Retinal pigment epithelial cell (primary cell): ENCODE data around the gene ABCA3.
A peak's percentile ranks its signal among the peaks of the same experiment; 100 is the strongest.

Source experiments
- DNase-seq: peaks from one replicate; pipeline ENCODE4 v3.0.0-alpha.2; 2010; ENCODE audit warnings: low read depth
- H3K4me3 ChIP-seq: 2 replicates; pipeline ENCODE4 v1.5.1; 2011; ENCODE audit warnings: mild to moderate bottlenecking, low read length, control low read depth, moderate library complexity
- TF ChIP-seq, protein P1 (sequence below): conservative IDR thresholded peaks from 2 replicates; pipeline ENCODE4 v1.5.1; 2011; ENCODE audit warnings: low read depth, low read length, control low read depth, inconsistent platforms

ABCA3 gene

DNA sequence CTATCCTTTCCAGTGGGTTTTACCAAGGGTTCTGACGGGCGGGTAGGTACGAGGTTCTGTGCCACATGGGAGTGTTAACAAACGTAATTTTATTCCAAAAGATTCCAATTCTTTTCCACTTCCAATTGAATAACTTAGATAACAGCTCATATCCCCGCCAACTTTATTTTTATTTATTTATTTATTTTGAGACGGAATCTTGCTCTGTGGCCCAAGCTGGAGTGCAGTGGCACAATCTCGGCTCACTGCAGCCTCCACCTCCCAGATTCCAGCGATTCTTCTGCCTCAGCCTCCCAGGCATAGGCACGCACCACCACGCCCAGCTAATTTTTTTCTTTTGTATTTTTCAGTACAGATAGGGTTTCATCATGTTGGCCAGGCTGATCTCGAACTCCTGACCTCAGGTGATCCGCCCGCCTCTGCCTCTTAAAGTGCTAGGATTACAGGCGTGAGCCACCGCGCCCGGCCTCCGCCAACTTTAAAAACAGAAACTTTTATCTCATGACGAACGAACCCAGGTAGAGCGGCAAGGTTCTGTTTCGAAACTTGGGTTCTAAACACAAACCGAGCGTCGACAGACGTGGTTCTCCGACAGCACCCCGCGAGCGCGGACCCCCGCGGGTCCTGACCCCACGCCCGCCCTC lies 89.8 kb downstream of the ABCA3 start:
- peak overlapping the region; percentile 70 for H3K4me3 ChIP-seq
- TF ChIP-seq, protein P1, sequence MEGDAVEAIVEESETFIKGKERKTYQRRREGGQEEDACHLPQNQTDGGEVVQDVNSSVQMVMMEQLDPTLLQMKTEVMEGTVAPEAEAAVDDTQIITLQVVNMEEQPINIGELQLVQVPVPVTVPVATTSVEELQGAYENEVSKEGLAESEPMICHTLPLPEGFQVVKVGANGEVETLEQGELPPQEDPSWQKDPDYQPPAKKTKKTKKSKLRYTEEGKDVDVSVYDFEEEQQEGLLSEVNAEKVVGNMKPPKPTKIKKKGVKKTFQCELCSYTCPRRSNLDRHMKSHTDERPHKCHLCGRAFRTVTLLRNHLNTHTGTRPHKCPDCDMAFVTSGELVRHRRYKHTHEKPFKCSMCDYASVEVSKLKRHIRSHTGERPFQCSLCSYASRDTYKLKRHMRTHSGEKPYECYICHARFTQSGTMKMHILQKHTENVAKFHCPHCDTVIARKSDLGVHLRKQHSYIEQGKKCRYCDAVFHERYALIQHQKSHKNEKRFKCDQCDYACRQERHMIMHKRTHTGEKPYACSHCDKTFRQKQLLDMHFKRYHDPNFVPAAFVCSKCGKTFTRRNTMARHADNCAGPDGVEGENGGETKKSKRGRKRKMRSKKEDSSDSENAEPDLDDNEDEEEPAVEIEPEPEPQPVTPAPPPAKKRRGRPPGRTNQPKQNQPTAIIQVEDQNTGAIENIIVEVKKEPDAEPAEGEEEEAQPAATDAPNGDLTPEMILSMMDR = no peak
- no peak for DNase-seq

GRCh38 chr16:2246301-2246885 lies 94.1 kb downstream of the ABCA3 start:
- TF ChIP-seq, protein P1 = no peak
- DNase-seq = no peak
- H3K4me3 ChIP-seq = no peak overlapping the region

- no peak for DNase-seq
- TF ChIP-seq, protein P1 = no peak
- no peak overlapping the region for H3K4me3 ChIP-seq
Observed at GRCh38 chr16:2244926-2245795, 95.4 kb downstream of the ABCA3 start.

DNA sequence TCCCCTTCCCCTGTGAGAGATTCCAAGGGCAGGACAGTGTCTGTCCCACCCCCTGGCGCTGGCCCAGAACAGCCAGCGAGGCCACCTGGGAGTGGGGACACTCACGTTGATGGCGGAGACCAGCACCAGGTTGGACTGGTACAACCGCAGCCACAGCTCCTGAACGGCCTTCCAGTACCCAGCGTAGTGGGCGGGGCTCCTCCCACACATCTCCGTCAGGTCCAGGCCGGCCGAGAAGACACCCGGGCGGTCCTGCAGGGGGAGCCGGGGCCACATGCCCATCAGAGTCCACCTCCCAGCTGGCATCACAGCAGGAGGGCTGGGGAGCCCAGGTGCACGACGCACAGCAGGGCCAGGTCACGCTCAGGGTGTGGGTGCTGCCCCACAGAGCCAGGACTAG lies 96.2 kb downstream of the ABCA3 start:
- TF ChIP-seq, protein P1 = peak; percentile 4
- no peak for DNase-seq
- H3K4me3 ChIP-seq = no peak overlapping the region

GRCh38 chr16:2243781-2244180 lies 96.7 kb downstream of the ABCA3 start:
- TF ChIP-seq, protein P1 = no peak
- DNase-seq = no peak
- H3K4me3 ChIP-seq = no peak overlapping the region

DNA sequence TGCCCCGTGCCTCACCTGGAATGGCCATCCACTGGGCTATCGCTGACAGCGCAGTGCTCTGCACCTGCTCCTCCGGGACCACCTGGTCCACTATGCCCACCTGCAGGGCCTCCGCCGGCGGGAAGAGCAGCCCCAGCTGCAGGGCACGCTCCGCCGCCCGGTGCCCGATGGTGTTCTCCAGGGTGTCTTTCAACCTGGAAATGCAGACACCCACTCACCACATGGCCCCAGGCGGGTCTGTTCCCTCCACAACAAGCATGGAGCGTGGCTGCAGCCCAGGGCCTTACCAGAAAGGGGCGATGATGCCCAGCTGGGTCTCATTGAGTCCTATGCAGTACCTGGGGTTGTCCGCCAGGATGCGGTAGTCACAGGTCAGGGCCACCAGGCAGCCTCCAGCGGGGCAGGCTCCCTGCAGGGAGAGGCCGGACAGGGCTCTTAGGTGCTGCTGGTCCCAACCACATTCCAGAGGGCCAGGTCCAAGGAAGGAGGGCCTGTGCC lies 97.4 kb downstream of the ABCA3 start:
- TF ChIP-seq, protein P1 = no peak
- DNase-seq = no peak
- no peak overlapping the region for H3K4me3 ChIP-seq
